Measurements from ENCODE around the gene DCXR.
A peak's percentile ranks its signal among the peaks of the same experiment; 100 is the strongest.

The DCXR gene

GRCh38 chr17:82065638-82066303 lies 28.3 kb upstream of the DCXR start, which contains the start of gene DUS1L:
Gene DUS1L (minus strand): TSS chr17:82065804. CDS start chr17:82065059, 745 bp downstream.
- Histone ChIP-seq H3K14ac (ENCODE audit: low read length in 2 of 2) (peak within 1 kb of the TSS in 1 of 2 experiments; percentile 79), H2BK12ac (ENCODE audit: low read length in 2 of 2) (peak within 1 kb of the TSS in 1 of 2 experiments; percentile 38)

GRCh38 chr17:82065193-82065637 lies 27.7 kb upstream of the DCXR start:
- Histone ChIP-seq H4K8ac (ENCODE audit: low read length) (peak overlapping the region; percentile 88), H2BK5ac (ENCODE audit: low read depth, low read length, poor library complexity, severe bottlenecking) (no peak overlapping the region), H3K23ac (ENCODE audit: low read length in 2 of 2) (peak overlapping the region in 1 of 2 experiments; percentile 65), H2BK12ac (ENCODE audit: low read length in 2 of 2) (peak overlapping the region in 1 of 2 experiments; percentile 11), H3K14ac (ENCODE audit: low read length in 2 of 2) (peak overlapping the region in 1 of 2 experiments; percentile 79), H3K9ac (ENCODE audit: low read length) (peak overlapping the region; percentile 92), H3K27me3 (ENCODE audit: control insufficient read depth in 1 of 2, insufficient read depth in 1 of 2, low read length in 2 of 2) (no peaks in the 10 kb centered on the region), H3K18ac (ENCODE audit: low read depth in 1 of 2, low read length in 2 of 2) (peak overlapping the region; percentile 73 to 82), H2BK15ac (ENCODE audit: low read depth, poor library complexity, severe bottlenecking) (no peak overlapping the region), H3K27ac (ENCODE audit: low read length, poor library complexity, severe bottlenecking) (no peak overlapping the region), H3K79me1 (replicated peaks; ENCODE audit: low read length, poor library complexity, severe bottlenecking) (peaks cover 15% of the 10 kb centered on the region), H3K4ac (ENCODE audit: low read depth in 1 of 2, low read length in 2 of 2) (peak overlapping the region; percentile 86 to 92), H3K36me3 (ENCODE audit: control insufficient read depth in 1 of 2, insufficient read depth in 2 of 2, low read depth in 1 of 2, low read length in 2 of 2) (peaks cover 32 to 42% of the 10 kb centered on the region in 2 experiments), H2BK120ac (ENCODE audit: low read depth, low read length) (peak overlapping the region; percentile 24), H4K91ac (ENCODE audit: low read length) (peak overlapping the region; percentile 28), H2AK5ac (ENCODE audit: low read length, severe bottlenecking) (no peak overlapping the region), H3K4me1 (ENCODE audit: control insufficient read depth, insufficient read depth, low read depth, low read length) (peaks cover 24% of the 10 kb centered on the region), H3K4me2 (ENCODE audit: low read length, poor library complexity, severe bottlenecking) (peak overlapping the region; percentile 96), H3K9me3 (ENCODE audit: control insufficient read depth, low read length) (no peaks in the 10 kb centered on the region), H2AFZ (ENCODE audit: low read depth, low read length) (peak overlapping the region; percentile 95), H3K4me3 (ENCODE audit: insufficient read depth in 1 of 2, low read depth in 1 of 2, low read length in 2 of 2) (peak overlapping the region; percentile 81 to 89)
- peak; percentile 55 for DNase-seq
- WGBS: under 1% methylated on average over 27 of the region's 47 CpGs

More at GRCh38 chr17:82065638-82066303, 28.3 kb upstream of the DCXR start, which contains the start of gene DUS1L:
- H2BK5ac ChIP-seq (ENCODE audit: low read depth, low read length, poor library complexity, severe bottlenecking): no peak within 1 kb of the TSS
- 14% methylated on average over 77 of the region's 88 CpGs for WGBS
- no peaks in the 10 kb centered on the region for H3K9me3 ChIP-seq (ENCODE audit: control insufficient read depth, low read length)
- peak within 1 kb of the TSS; percentile 81 to 89 for H3K4me3 ChIP-seq (ENCODE audit: insufficient read depth in 1 of 2, low read depth in 1 of 2, low read length in 2 of 2)
- H4K91ac ChIP-seq (ENCODE audit: low read length): peak within 1 kb of the TSS; percentile 90
- H3K23ac ChIP-seq (ENCODE audit: low read length in 2 of 2): peak within 1 kb of the TSS in 1 of 2 experiments; percentile 65
- H4K8ac ChIP-seq (ENCODE audit: low read length): peak within 1 kb of the TSS; percentile 100
- H3K4me1 ChIP-seq (ENCODE audit: control insufficient read depth, insufficient read depth, low read depth, low read length): peaks cover 24% of the 10 kb centered on the region
- no peak within 1 kb of the TSS for H2AK5ac ChIP-seq (ENCODE audit: low read length, severe bottlenecking)
- no peak within 1 kb of the TSS for H3K27ac ChIP-seq (ENCODE audit: low read length, poor library complexity, severe bottlenecking)
- peak within 1 kb of the TSS; percentile 54 for H2BK120ac ChIP-seq (ENCODE audit: low read depth, low read length)
- peak within 1 kb of the TSS; percentile 88 to 95 for H3K18ac ChIP-seq (ENCODE audit: low read depth in 1 of 2, low read length in 2 of 2)
- H3K79me1 ChIP-seq (replicated peaks; ENCODE audit: low read length, poor library complexity, severe bottlenecking): peaks cover 13% of the 10 kb centered on the region
- peak within 1 kb of the TSS; percentile 96 for H3K4me2 ChIP-seq (ENCODE audit: low read length, poor library complexity, severe bottlenecking)
- peak within 1 kb of the TSS; percentile 86 to 92 for H3K4ac ChIP-seq (ENCODE audit: low read depth in 1 of 2, low read length in 2 of 2)
- peak within 1 kb of the TSS; percentile 92 for H3K9ac ChIP-seq (ENCODE audit: low read length)
- H2BK15ac ChIP-seq (ENCODE audit: low read depth, poor library complexity, severe bottlenecking): no peak within 1 kb of the TSS
- DNase-seq: peak; percentile 41
- H3K27me3 ChIP-seq (ENCODE audit: control insufficient read depth in 1 of 2, insufficient read depth in 1 of 2, low read length in 2 of 2): no peaks in the 10 kb centered on the region
- peaks cover 27 to 37% of the 10 kb centered on the region in 2 experiments for H3K36me3 ChIP-seq (ENCODE audit: control insufficient read depth in 1 of 2, insufficient read depth in 2 of 2, low read depth in 1 of 2, low read length in 2 of 2)
- H2AFZ ChIP-seq (ENCODE audit: low read depth, low read length): peak within 1 kb of the TSS; percentile 100

DNA sequence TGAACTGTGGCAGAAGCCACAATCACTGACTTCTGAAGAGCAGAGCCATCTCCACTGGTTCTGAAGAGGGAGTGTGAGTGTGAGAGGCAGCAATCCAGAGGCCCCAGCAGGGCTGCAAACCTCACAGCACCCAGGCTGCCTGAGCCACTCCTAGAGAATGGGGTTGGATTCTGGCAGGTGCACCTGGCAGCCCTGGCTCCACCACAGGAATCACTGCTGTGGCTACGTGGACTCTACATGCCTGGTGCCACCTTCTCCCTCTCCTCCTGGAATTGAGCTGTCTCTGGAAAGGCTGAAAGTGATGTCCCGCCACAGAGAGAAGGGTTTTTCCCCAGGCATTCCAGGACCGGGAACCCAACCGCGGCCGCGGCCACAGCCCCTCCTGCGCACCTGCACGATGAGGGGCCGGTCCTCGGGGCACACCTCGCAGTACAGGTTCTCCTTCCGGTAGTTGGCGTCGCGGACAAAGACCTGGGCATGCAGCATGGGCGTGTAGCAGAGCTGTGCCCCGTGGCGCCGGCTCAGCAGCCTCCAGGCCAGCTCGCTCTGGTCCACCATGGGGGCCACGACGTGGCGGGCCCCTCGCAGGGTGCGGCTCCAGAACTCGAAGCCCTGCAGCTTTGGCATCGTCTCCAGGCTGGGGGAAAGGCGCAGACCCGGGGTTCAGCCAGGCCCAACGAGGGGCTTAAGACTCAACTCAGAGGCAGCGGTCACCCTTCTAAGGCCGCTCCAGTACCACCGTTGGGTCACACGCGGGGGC lies 27.1 kb upstream of the DCXR start:
- no peak overlapping the region for H2AK5ac ChIP-seq (ENCODE audit: low read length, severe bottlenecking)
- H3K4me2 ChIP-seq (ENCODE audit: low read length, poor library complexity, severe bottlenecking): peak overlapping the region; percentile 96
- H3K4ac ChIP-seq (ENCODE audit: low read depth in 1 of 2, low read length in 2 of 2): peak overlapping the region in 1 of 2 experiments; percentile 86
- H3K14ac ChIP-seq (ENCODE audit: low read length in 2 of 2): peak overlapping the region in 1 of 2 experiments; percentile 79
- peaks cover 24% of the 10 kb centered on the region for H3K4me1 ChIP-seq (ENCODE audit: control insufficient read depth, insufficient read depth, low read depth, low read length)
- no peak for DNase-seq
- H2BK120ac ChIP-seq (ENCODE audit: low read depth, low read length): no peak overlapping the region
- no peak overlapping the region for H3K27ac ChIP-seq (ENCODE audit: low read length, poor library complexity, severe bottlenecking)
- H2BK5ac ChIP-seq (ENCODE audit: low read depth, low read length, poor library complexity, severe bottlenecking): no peak overlapping the region
- H3K23ac ChIP-seq (ENCODE audit: low read length in 2 of 2): peak overlapping the region in 1 of 2 experiments; percentile 24
- peaks cover 38 to 48% of the 10 kb centered on the region in 2 experiments for H3K36me3 ChIP-seq (ENCODE audit: control insufficient read depth in 1 of 2, insufficient read depth in 2 of 2, low read depth in 1 of 2, low read length in 2 of 2)
- peak overlapping the region; percentile 81 to 89 for H3K4me3 ChIP-seq (ENCODE audit: insufficient read depth in 1 of 2, low read depth in 1 of 2, low read length in 2 of 2)
- H4K91ac ChIP-seq (ENCODE audit: low read length): no peak overlapping the region
- WGBS: 60% methylated on average over 35 of the region's 36 CpGs
- peak overlapping the region; percentile 92 for H3K9ac ChIP-seq (ENCODE audit: low read length)
- no peak overlapping the region for H2BK15ac ChIP-seq (ENCODE audit: low read depth, poor library complexity, severe bottlenecking)
- peak overlapping the region in 1 of 2 experiments; percentile 73 for H3K18ac ChIP-seq (ENCODE audit: low read depth in 1 of 2, low read length in 2 of 2)
- peak overlapping the region; percentile 88 for H4K8ac ChIP-seq (ENCODE audit: low read length)
- H3K27me3 ChIP-seq (ENCODE audit: control insufficient read depth in 1 of 2, insufficient read depth in 1 of 2, low read length in 2 of 2): no peaks in the 10 kb centered on the region
- no peaks in the 10 kb centered on the region for H3K9me3 ChIP-seq (ENCODE audit: control insufficient read depth, low read length)
- peak overlapping the region in 1 of 2 experiments; percentile 11 for H2BK12ac ChIP-seq (ENCODE audit: low read length in 2 of 2)
- H2AFZ ChIP-seq (ENCODE audit: low read depth, low read length): peak overlapping the region; percentile 95
- H3K79me1 ChIP-seq (replicated peaks; ENCODE audit: low read length, poor library complexity, severe bottlenecking): peaks cover 15% of the 10 kb centered on the region

Data from mesenchymal stem cell (in vitro differentiated cells and primary cell).